ENCODE measurements around the gene STPG1. TPM values are rescaled to one million over a fixed set of nuclear protein-coding genes. Genes with fewer than 3 reads are reported as not detected.

The STPG1 gene
- total RNA-seq, 3 donors from 2014 or later, result 3.6 to 6.9 (median 4.6) TPM

- H3K27ac ChIP-seq, result no peak overlapping the region
- intact Hi-C loops (cut with DNase I; ENCODE audit: low total_unique reads), result no loop called here
- no peaks in the 10 kb centered on the region for H3K9me3 ChIP-seq
- no peaks in the 10 kb centered on the region for H3K4me1 ChIP-seq
- DNase-seq (ENCODE audit: low spot score in 2 of 2), result no peak
- no peaks in the 10 kb centered on the region for H3K27me3 ChIP-seq
- no peak for TF ChIP-seq POLR2A (IDR thresholded peaks at IDR 0.05)
- no peak for TF ChIP-seq CTCF (IDR thresholded peaks at IDR 0.05)
- no peak for TF ChIP-seq POLR2AphosphoS5 (IDR thresholded peaks at IDR 0.05)
- no peaks in the 10 kb centered on the region for H3K36me3 ChIP-seq
- H3K4me3 ChIP-seq, result no peak overlapping the region
Measured at GRCh38 chr1:24338447-24338846, 75.1 kb downstream of the STPG1 start.

GRCh38 chr1:24337455-24337854 is 76.1 kb downstream of the STPG1 start:
- intact Hi-C loops (cut with DNase I; ENCODE audit: low total_unique reads), result no loop called here
- no peak overlapping the region for H3K27ac ChIP-seq
- no peak for TF ChIP-seq POLR2A (IDR thresholded peaks at IDR 0.05)
- no peak for TF ChIP-seq POLR2AphosphoS5 (IDR thresholded peaks at IDR 0.05)
- TF ChIP-seq CTCF (IDR thresholded peaks at IDR 0.05), result no peak

GRCh38 chr1:24336075-24336474 is 77.5 kb downstream of the STPG1 start:
- TF ChIP-seq POLR2AphosphoS5 (IDR thresholded peaks at IDR 0.05) (no peak), CTCF (IDR thresholded peaks at IDR 0.05) (no peak), POLR2A (IDR thresholded peaks at IDR 0.05) (no peak)
- DNase-seq (ENCODE audit: low spot score in 2 of 2), result no peak
- Histone ChIP-seq H3K9me3 (no peaks in the 10 kb centered on the region), H3K4me1 (no peaks in the 10 kb centered on the region), H3K27ac (no peak overlapping the region), H3K27me3 (no peaks in the 10 kb centered on the region), H3K36me3 (no peaks in the 10 kb centered on the region), H3K4me3 (no peak overlapping the region)
- intact Hi-C loops (cut with DNase I; ENCODE audit: low total_unique reads), result no loop called here

More at GRCh38 chr1:24337455-24337854, 76.1 kb downstream of the STPG1 start:
- Histone ChIP-seq H3K4me1 (no peaks in the 10 kb centered on the region), H3K36me3 (no peaks in the 10 kb centered on the region), H3K27me3 (no peaks in the 10 kb centered on the region), H3K9me3 (no peaks in the 10 kb centered on the region), H3K4me3 (no peak overlapping the region)
- DNase-seq (ENCODE audit: low spot score in 2 of 2), result no peak

GRCh38 chr1:24331961-24332673 is 81.5 kb downstream of the STPG1 start:
- TF ChIP-seq CTCF (IDR thresholded peaks at IDR 0.05), result no peak
- TF ChIP-seq POLR2AphosphoS5 (IDR thresholded peaks at IDR 0.05), result no peak
- no peak for TF ChIP-seq POLR2A (IDR thresholded peaks at IDR 0.05)
- intact Hi-C loops (cut with DNase I; ENCODE audit: low total_unique reads), result no loop called here

GRCh38 chr1:24329797-24330543 is 83.6 kb downstream of the STPG1 start:
- H3K36me3 ChIP-seq, result no peaks in the 10 kb centered on the region
- intact Hi-C loops (cut with DNase I; ENCODE audit: low total_unique reads), result no loop called here

More at GRCh38 chr1:24331961-24332673, 81.5 kb downstream of the STPG1 start:
- H3K4me1 ChIP-seq, result no peaks in the 10 kb centered on the region
- no peak overlapping the region for H3K4me3 ChIP-seq
- H3K27ac ChIP-seq, result no peak overlapping the region
- no peaks in the 10 kb centered on the region for H3K9me3 ChIP-seq
- no peaks in the 10 kb centered on the region for H3K27me3 ChIP-seq
- no peaks in the 10 kb centered on the region for H3K36me3 ChIP-seq
- DNase-seq (ENCODE audit: low spot score in 2 of 2), result no peak

More at GRCh38 chr1:24329797-24330543, 83.6 kb downstream of the STPG1 start:
- Histone ChIP-seq H3K9me3 (no peaks in the 10 kb centered on the region), H3K27me3 (no peaks in the 10 kb centered on the region), H3K4me1 (no peaks in the 10 kb centered on the region), H3K27ac (no peak overlapping the region), H3K4me3 (no peak overlapping the region)
- TF ChIP-seq CTCF (IDR thresholded peaks at IDR 0.05), result no peak
- TF ChIP-seq POLR2A (IDR thresholded peaks at IDR 0.05), result no peak
- no peak for TF ChIP-seq POLR2AphosphoS5 (IDR thresholded peaks at IDR 0.05)
- DNase-seq (ENCODE audit: low spot score in 2 of 2), result no peak

Data from breast epithelium (tissue), 4 donors.